Measurements from ENCODE around the gene ADK.

DNA sequence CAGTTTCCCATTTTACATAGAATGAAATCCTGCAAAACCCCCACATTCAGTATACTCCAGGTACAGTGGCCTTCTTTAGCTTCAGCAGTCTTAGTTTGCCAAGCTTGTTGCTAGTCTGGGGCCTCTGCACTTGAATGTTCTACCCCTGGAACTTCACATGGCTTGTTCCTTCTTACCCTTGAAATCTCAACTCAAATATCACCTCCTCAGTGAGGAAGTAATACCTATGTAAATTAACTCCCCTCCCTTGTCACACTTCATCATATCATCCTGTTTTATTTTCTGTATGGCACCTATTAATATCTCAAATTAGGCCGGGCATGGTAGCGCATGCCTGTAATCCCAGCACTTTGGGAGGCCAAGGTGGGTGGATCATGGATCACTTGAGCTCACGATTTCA, 511.6 kb downstream of the ADK start:
- TF ChIP-seq, protein P1, sequence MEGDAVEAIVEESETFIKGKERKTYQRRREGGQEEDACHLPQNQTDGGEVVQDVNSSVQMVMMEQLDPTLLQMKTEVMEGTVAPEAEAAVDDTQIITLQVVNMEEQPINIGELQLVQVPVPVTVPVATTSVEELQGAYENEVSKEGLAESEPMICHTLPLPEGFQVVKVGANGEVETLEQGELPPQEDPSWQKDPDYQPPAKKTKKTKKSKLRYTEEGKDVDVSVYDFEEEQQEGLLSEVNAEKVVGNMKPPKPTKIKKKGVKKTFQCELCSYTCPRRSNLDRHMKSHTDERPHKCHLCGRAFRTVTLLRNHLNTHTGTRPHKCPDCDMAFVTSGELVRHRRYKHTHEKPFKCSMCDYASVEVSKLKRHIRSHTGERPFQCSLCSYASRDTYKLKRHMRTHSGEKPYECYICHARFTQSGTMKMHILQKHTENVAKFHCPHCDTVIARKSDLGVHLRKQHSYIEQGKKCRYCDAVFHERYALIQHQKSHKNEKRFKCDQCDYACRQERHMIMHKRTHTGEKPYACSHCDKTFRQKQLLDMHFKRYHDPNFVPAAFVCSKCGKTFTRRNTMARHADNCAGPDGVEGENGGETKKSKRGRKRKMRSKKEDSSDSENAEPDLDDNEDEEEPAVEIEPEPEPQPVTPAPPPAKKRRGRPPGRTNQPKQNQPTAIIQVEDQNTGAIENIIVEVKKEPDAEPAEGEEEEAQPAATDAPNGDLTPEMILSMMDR (IDR thresholded peaks at IDR 0.05) = no peak
- TF ChIP-seq POLR2A (IDR thresholded peaks at IDR 0.05) = no peak

Data from right lobe of liver (tissue), 4 donors.